ENCODE results near the gene MAPKAPK2.

DNA sequence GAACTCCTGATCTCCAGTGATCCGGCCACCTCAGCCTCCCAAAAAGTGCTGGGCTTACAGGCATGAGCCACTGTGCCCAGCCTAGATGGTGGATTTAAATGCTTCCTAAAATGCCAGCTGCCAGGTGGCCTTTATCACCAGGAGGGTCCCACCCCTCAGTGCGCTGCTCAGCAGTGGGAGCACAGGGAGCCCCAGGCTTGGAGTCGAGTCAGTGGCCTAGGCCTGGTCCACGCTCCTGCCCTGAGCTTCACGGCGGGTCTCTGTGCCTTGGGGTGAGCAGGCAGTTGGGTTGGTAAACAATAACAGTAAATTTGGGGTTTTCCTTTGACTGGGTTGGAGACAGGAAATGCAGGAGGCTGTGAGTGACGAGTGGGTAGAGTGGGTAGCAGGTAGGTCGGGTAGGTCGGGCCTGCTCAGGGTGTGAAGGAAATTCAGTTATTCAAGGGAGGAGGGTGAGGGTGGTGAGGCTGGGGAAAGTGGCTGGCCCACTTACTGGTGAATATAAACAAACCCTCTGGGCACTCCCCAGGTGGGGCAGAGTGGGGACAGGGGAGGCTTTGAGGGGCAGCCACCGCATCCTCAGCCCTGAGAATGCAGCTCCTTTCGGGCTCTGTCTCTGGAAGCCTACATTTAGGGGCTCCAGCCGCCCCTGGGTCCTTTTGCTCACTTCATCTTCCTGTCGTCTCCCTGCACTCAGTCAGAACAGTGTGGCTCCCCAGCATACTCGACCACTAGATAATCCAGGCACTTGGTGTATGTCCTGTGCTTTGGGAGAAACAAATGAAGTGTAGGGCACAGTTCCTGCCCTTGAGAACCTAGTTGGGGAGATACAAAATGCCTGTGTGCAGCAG is 52.4 kb downstream of the MAPKAPK2 start:
- no peak for TF ChIP-seq EZH2phosphoT487 (IDR thresholded peaks at IDR 0.05; ENCODE audit: borderline replicate concordance)
- TF ChIP-seq, protein P1, sequence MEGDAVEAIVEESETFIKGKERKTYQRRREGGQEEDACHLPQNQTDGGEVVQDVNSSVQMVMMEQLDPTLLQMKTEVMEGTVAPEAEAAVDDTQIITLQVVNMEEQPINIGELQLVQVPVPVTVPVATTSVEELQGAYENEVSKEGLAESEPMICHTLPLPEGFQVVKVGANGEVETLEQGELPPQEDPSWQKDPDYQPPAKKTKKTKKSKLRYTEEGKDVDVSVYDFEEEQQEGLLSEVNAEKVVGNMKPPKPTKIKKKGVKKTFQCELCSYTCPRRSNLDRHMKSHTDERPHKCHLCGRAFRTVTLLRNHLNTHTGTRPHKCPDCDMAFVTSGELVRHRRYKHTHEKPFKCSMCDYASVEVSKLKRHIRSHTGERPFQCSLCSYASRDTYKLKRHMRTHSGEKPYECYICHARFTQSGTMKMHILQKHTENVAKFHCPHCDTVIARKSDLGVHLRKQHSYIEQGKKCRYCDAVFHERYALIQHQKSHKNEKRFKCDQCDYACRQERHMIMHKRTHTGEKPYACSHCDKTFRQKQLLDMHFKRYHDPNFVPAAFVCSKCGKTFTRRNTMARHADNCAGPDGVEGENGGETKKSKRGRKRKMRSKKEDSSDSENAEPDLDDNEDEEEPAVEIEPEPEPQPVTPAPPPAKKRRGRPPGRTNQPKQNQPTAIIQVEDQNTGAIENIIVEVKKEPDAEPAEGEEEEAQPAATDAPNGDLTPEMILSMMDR (conservative IDR thresholded peaks at IDR 0.05; ENCODE audit: low read length) = no peak

Data from Loucy (cell line).